Measurements from ENCODE around the gene AKAP8. TPM values are rescaled to one million over a fixed set of nuclear protein-coding genes. Genes with fewer than 3 reads are reported as not detected.
A peak's percentile ranks its signal among the peaks of the same experiment; 100 is the strongest.

Gene AKAP8
- total RNA-seq (10 to 100 TPM; 17.1 to 24.9 (median 21.4) TPM), polyA plus RNA-seq (9.3 TPM)
- long read RNA-seq, donor 1, transcript AKAP8-201 (14 exons, 3,670 nt) = major isoform, 23 of 56 reads
- long read RNA-seq, donor 1, partial matches to known transcripts = 27 of 56 reads
- long read RNA-seq, donor 1, other reads (novel, unspliced or antisense) = 5 of 56 reads
- long read RNA-seq, donor 2, transcript AKAP8-201 (14 exons, 3,670 nt) = major isoform, 6 of 14 reads
- long read RNA-seq, donor 2, partial matches to known transcripts = 5 of 14 reads
- long read RNA-seq, donor 2, other reads (novel, unspliced or antisense) = 3 of 14 reads
- long read RNA-seq, donor 3, transcript AKAP8-201 (14 exons, 3,670 nt) = major isoform, 59 of 130 reads
- long read RNA-seq, donor 3, partial matches to known transcripts = 50 of 130 reads
- long read RNA-seq, donor 3, other reads (novel, unspliced or antisense) = 20 of 130 reads
- long read RNA-seq, donor 4, transcript AKAP8-201 (14 exons, 3,670 nt) = major isoform, 10 of 22 reads
- long read RNA-seq, donor 4, partial matches to known transcripts = 5 of 22 reads
- long read RNA-seq, donor 4, other reads (novel, unspliced or antisense) = 7 of 22 reads

DNA sequence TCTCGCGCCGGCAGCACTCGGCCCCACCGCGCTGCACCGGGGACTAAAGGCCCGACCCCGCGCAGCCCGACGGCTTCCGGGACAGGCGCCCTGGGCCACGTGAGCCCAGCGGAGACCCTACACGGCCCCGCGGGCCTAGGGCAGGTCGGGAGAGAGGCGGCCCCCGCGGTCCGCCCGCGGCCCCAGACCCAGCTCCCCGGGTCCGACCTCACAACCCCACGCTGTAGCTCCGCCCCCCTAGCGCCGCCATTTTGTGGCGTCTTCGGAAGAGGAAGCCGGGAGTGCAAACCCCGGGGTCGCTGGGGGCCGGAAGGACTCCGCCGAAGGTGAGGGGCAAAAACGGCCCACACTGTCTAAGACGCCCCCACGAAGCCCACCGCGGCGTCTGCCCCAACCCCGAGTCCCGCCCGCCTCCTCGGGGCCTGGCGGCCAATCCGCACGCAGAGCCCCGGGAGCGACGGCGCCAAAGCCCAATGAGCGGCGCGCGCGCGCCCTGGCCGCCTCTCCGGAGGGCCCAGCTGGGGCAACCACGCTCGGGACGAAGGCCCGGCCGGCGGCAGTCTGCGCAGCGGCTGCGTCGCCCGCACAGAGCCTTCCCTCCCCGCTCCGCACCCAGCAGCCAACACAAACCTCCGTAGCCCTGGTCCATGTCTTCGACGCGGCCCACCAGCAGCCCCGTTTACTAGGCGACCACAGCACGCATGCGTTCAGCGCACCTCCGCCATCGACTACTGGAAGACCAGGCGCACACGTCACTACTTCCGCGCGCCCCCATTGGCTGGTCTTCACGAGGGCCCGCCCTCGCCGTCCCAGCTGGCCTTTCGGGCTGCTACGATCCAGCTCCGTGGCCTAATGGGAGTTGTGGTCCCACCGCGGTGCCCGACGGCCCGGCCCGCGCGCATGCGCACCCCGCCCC, at the start of gene AKAP8:
AKAP8 (minus strand) TSS at position 705 of the 916 bp plus-strand sequence; CDS start at position 649, 56 bp downstream.
- DNase-seq = peak; percentile 99 to 100 (median 99)
- Histone ChIP-seq H3K27me3 (ENCODE audit: control insufficient read depth, insufficient read depth) (no peaks in the 10 kb centered on the region), H3K4me1 (ENCODE audit: control insufficient read depth, insufficient read depth, low read length) (peaks cover 11% of the 10 kb centered on the region), H3K4me3 (ENCODE audit: low read length) (peak within 1 kb of the TSS; percentile 86), H3K27ac (ENCODE audit: low read length) (peak within 1 kb of the TSS; percentile 77), H3K9me3 (ENCODE audit: control insufficient read depth, low read length) (no peaks in the 10 kb centered on the region)
- peak; percentile 97 for ATAC-seq
- intact Hi-C loops (cut with DNase I) = loop anchor here in 2 of 4 donors (2.0 to 10.0 kb wide), 2 partner anchors 115 kb away; no protein-coding TSS in a partner anchor
- under 1% methylated on average over 111 of the region's 111 CpGs for WGBS

GRCh38 chr19:15427991-15428471, 48.4 kb upstream of the AKAP8 start:
- H3K4me3 ChIP-seq (ENCODE audit: low read length) = no peak overlapping the region
- no peaks in the 10 kb centered on the region for H3K9me3 ChIP-seq (ENCODE audit: control insufficient read depth, low read length)
- H3K27me3 ChIP-seq (ENCODE audit: control insufficient read depth, insufficient read depth) = no peaks in the 10 kb centered on the region
- WGBS = 94% methylated on average over 35 of the region's 35 CpGs
- H3K4me1 ChIP-seq (ENCODE audit: control insufficient read depth, insufficient read depth, low read length) = peaks cover 11% of the 10 kb centered on the region
- DNase-seq = peak in 2 of 3 donors; percentile 59 to 63
- H3K27ac ChIP-seq (ENCODE audit: low read length) = no peak overlapping the region
- ATAC-seq = no peak
- intact Hi-C loops (cut with DNase I) = no loop called here

DNA sequence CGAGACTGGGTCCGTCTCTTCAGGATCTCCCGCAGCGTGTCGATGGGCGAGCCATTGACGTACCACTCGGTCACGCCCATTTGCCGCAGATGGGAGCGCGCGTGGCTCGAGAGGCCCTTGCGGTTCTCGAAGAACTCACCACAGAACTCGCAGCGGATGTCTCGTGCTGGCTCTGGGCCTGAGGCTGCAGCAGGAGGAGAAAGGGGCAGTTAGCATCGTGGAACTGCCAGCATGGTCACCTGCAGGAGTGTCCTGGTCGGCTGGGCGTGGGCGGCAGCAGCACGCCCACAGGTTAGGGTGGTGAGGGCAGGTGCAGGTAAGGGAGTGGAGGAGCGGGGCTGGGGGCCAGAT, 47.7 kb upstream of the AKAP8 start:
- peak in 1 of 3 donors; percentile 49 for DNase-seq
- ATAC-seq = no peak
- intact Hi-C loops (cut with DNase I) = no loop called here
- peaks cover 11% of the 10 kb centered on the region for H3K4me1 ChIP-seq (ENCODE audit: control insufficient read depth, insufficient read depth, low read length)
- H3K4me3 ChIP-seq (ENCODE audit: low read length) = no peak overlapping the region
- no peaks in the 10 kb centered on the region for H3K9me3 ChIP-seq (ENCODE audit: control insufficient read depth, low read length)
- H3K27me3 ChIP-seq (ENCODE audit: control insufficient read depth, insufficient read depth) = no peaks in the 10 kb centered on the region
- H3K27ac ChIP-seq (ENCODE audit: low read length) = no peak overlapping the region
- 97% methylated on average over 25 of the region's 25 CpGs for WGBS

GRCh38 chr19:15426485-15427349, 47.1 kb upstream of the AKAP8 start:
- peak in 2 of 3 donors; percentile 32 to 48 for DNase-seq
- Histone ChIP-seq H3K4me3 (ENCODE audit: low read length) (no peak overlapping the region), H3K27ac (ENCODE audit: low read length) (no peak overlapping the region), H3K4me1 (ENCODE audit: control insufficient read depth, insufficient read depth, low read length) (peaks cover 11% of the 10 kb centered on the region), H3K9me3 (ENCODE audit: control insufficient read depth, low read length) (no peaks in the 10 kb centered on the region), H3K27me3 (ENCODE audit: control insufficient read depth, insufficient read depth) (no peaks in the 10 kb centered on the region)
- intact Hi-C loops (cut with DNase I) = no loop called here
- 87% methylated on average over 16 of the region's 16 CpGs for WGBS
- ATAC-seq = no peak

DNA sequence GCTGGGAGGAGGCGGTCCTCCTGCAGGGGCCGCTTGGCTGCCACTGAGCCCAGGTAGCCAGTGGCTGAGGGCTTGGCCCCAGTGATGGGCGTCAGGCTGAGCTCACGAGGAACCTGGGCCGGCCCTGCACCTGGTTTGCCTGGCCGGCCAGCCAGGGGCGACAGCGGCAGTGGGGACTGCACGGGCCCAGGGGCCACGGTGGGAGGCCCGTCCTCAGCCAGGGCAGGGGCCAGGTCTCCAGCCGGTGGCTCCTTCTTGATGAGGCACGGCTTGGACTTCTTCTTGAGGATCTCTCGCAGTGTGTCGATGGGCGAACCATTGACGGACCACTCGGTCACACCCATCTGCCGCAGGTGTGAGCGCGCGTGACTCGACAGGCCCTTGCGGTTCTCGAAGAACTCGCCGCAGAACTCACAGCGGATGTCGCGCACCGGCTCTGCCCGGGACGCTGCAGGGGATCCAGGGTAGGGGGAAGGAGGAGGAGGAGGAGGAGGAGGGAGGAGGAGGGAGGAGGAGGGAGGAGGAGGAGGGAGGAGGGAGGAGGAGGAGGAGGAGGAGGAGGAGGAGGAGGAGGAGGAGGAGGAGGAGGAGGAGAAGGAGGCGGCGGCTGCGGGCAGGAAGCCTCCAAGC, 45.8 kb upstream of the AKAP8 start:
- peak in 2 of 3 donors; percentile 29 to 41 for DNase-seq
- Histone ChIP-seq H3K27me3 (ENCODE audit: control insufficient read depth, insufficient read depth) (no peaks in the 10 kb centered on the region), H3K9me3 (ENCODE audit: control insufficient read depth, low read length) (no peaks in the 10 kb centered on the region), H3K27ac (ENCODE audit: low read length) (no peak overlapping the region), H3K4me1 (ENCODE audit: control insufficient read depth, insufficient read depth, low read length) (peaks cover 1% of the 10 kb centered on the region), H3K4me3 (ENCODE audit: low read length) (no peak overlapping the region)
- intact Hi-C loops (cut with DNase I) = no loop called here
- WGBS = 96% methylated on average over 36 of the region's 36 CpGs
- no peak for ATAC-seq

GRCh38 chr19:15424692-15425272, 45.2 kb upstream of the AKAP8 start:
- 97% methylated on average over 38 of the region's 38 CpGs for WGBS
- peaks cover 1% of the 10 kb centered on the region for H3K4me1 ChIP-seq (ENCODE audit: control insufficient read depth, insufficient read depth, low read length)
- H3K27me3 ChIP-seq (ENCODE audit: control insufficient read depth, insufficient read depth) = no peaks in the 10 kb centered on the region
- no peaks in the 10 kb centered on the region for H3K9me3 ChIP-seq (ENCODE audit: control insufficient read depth, low read length)
- H3K4me3 ChIP-seq (ENCODE audit: low read length) = no peak overlapping the region
- DNase-seq (peak in 2 of 3 donors; percentile 47 to 59), ATAC-seq (no peak)
- intact Hi-C loops (cut with DNase I) = no loop called here
- H3K27ac ChIP-seq (ENCODE audit: low read length) = no peak overlapping the region

- no peaks in the 10 kb centered on the region for H3K27me3 ChIP-seq (ENCODE audit: control insufficient read depth, insufficient read depth)
- H3K4me1 ChIP-seq (ENCODE audit: control insufficient read depth, insufficient read depth, low read length) = peaks cover 1% of the 10 kb centered on the region
- H3K27ac ChIP-seq (ENCODE audit: low read length) = no peak overlapping the region
- no peaks in the 10 kb centered on the region for H3K9me3 ChIP-seq (ENCODE audit: control insufficient read depth, low read length)
- DNase-seq (peak in 2 of 3 donors; percentile 49 to 57), ATAC-seq (no peak)
- intact Hi-C loops (cut with DNase I) = no loop called here
- H3K4me3 ChIP-seq (ENCODE audit: low read length) = no peak overlapping the region
- WGBS = 96% methylated on average over 13 of the region's 13 CpGs
Observed at GRCh38 chr19:15424121-15424520, 44.5 kb upstream of the AKAP8 start.

- no peak for ATAC-seq
- intact Hi-C loops (cut with DNase I) = no loop called here
Observed at GRCh38 chr19:15423130-15423529, 43.5 kb upstream of the AKAP8 start.

DNA sequence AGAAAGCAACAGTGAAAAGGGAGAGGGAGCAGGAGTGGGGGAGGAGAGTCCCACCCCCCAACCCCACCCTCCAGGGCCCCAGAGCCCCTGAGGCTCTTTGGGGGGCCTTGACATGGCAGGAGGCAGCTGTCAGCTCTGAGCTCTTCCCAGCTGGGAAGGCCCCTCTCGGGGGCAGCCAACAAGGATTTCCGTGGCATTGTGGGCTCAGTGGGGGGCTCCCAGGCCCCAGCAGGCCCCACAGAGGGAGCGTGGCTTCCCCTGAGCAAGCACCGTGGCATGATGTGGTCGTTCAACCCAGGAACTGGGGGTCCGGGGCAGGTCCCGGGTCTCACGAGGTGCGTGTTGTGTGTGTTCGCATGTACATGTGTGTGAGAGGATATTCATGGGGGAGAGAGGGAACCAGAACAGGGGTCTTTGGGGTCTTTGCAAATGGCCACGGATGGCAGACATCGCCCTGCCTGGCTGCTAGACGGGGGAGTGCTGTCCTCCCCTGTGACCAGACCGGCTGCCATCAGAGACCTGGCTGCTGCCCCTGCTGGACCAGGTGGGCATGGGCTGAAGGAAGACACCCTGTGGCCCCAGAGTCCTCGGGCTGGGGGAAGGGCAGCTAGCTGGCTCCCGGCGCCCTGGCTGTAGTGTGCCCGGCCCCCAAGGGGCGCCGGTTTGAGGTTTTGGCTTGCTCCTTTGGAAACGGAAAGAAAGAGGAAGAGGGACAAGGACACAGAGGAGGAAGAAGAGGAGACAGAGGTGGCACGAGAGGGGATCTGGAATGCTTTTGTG, 42.9 kb upstream of the AKAP8 start:
- 88% methylated on average over 22 of the region's 22 CpGs for WGBS

More at GRCh38 chr19:15423130-15423529, 43.5 kb upstream of the AKAP8 start:
- WGBS = 99% methylated on average over 6 of the region's 6 CpGs
- DNase-seq = peak in 2 of 3 donors; percentile 20 to 45
- H3K27ac ChIP-seq (ENCODE audit: low read length) = no peak overlapping the region
- no peak overlapping the region for H3K4me3 ChIP-seq (ENCODE audit: low read length)
- peaks cover 1% of the 10 kb centered on the region for H3K4me1 ChIP-seq (ENCODE audit: control insufficient read depth, insufficient read depth, low read length)
- no peaks in the 10 kb centered on the region for H3K27me3 ChIP-seq (ENCODE audit: control insufficient read depth, insufficient read depth)
- no peaks in the 10 kb centered on the region for H3K9me3 ChIP-seq (ENCODE audit: control insufficient read depth, low read length)

More for the DNA sequence above, 42.9 kb upstream of the AKAP8 start:
- Histone ChIP-seq H3K27ac (ENCODE audit: low read length) (no peak overlapping the region), H3K9me3 (ENCODE audit: control insufficient read depth, low read length) (no peaks in the 10 kb centered on the region), H3K4me3 (ENCODE audit: low read length) (no peak overlapping the region), H3K4me1 (ENCODE audit: control insufficient read depth, insufficient read depth, low read length) (peaks cover 4% of the 10 kb centered on the region), H3K27me3 (ENCODE audit: control insufficient read depth, insufficient read depth) (no peaks in the 10 kb centered on the region)
- intact Hi-C loops (cut with DNase I) = no loop called here
- no peak for ATAC-seq
- DNase-seq = peak in 2 of 3 donors; percentile 48 to 58
